BLaER1 (cell line): ENCODE results near the gene NXPH2.

Experiments
- H3K27ac ChIP-seq: shearing (Covaris generic); formaldehyde crosslinking; 2 replicates; pipeline ENCODE4 v1.8.1; 2022
- H3K27me3 ChIP-seq: shearing (Covaris generic); formaldehyde crosslinking; 2 replicates; pipeline ENCODE4 v1.8.1; 2022
- H3K36me3 ChIP-seq: shearing (Covaris generic); formaldehyde crosslinking; 2 replicates; pipeline ENCODE4 v1.8.1; 2022
- H3K4me1 ChIP-seq: shearing (Covaris generic); formaldehyde crosslinking; 2 replicates; pipeline ENCODE4 v1.8.1; 2022
- H3K4me2 ChIP-seq: shearing (Covaris generic); formaldehyde crosslinking; 2 replicates; pipeline ENCODE4 v1.8.1; 2022
- H3K4me3 ChIP-seq: shearing (Covaris generic); formaldehyde crosslinking; 2 replicates; pipeline ENCODE4 v1.8.1; 2022
- H3K9ac ChIP-seq: shearing (Covaris generic); formaldehyde crosslinking; 2 replicates; pipeline ENCODE4 v1.8.1; 2022
- H3K9me3 ChIP-seq: shearing (Covaris generic); formaldehyde crosslinking; 2 replicates; pipeline ENCODE4 v1.8.1; 2022
- H4K20me1 ChIP-seq: shearing (Covaris generic); formaldehyde crosslinking; 2 replicates; pipeline ENCODE4 v1.8.1; 2022
- Cebpa-rat ChIP-seq: shearing (Covaris generic); IDR thresholded peaks from 2 replicates; pipeline ENCODE4 v1.8.1; 2022

Gene NXPH2

DNA sequence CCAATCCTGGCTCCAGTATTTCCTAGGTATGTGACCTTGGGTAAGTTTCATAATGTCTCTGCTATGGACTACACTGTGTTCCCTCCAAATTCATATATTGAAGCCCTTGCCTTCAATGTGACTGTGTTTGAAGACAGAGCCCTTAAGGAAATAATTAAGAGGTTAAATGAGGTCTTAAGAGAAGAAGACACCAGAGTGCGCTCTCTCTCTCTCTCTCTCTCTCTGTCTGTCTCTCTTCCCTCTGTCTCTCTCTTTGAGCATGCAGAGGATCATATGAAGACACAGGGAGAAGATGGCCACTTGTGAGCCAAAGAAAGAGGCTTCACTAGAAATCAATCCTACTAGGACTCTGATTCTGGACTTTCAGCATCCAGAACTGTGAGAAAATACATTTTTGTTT is 52.2 kb downstream of the NXPH2 start:
- H4K20me1 ChIP-seq = no peaks in the 10 kb centered on the region
- H3K4me1 ChIP-seq = no peaks in the 10 kb centered on the region
- no peaks in the 10 kb centered on the region for H3K27me3 ChIP-seq
- no peak overlapping the region for H3K4me2 ChIP-seq
- H3K27ac ChIP-seq = no peak overlapping the region
- H3K4me3 ChIP-seq = no peak overlapping the region
- no peaks in the 10 kb centered on the region for H3K9me3 ChIP-seq
- no peak for TF ChIP-seq Cebpa-rat
- no peaks in the 10 kb centered on the region for H3K36me3 ChIP-seq
- no peak overlapping the region for H3K9ac ChIP-seq

DNA sequence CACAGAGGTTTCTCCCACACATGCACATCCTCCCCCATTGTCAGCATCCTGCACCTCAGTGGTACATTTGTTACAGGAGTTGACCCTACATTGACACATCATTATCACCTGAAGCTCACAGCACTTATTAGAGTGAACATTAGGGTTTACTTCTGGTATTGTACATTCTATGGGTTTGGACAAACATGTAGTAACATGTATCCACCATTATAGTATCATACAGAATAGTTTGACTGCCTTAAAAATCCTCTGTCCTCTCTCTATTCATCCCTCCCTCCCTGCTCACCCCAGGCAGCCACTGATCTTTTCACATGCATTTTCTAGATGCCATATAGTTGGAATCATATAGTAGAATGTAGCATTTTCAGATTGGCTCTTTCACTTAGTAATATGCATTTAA is 53.5 kb downstream of the NXPH2 start:
- Histone ChIP-seq H3K4me3 (no peak overlapping the region), H3K27me3 (no peaks in the 10 kb centered on the region), H3K9ac (no peak overlapping the region)

GRCh38 chr2:138724729-138725459 is 55.3 kb downstream of the NXPH2 start:
- no peaks in the 10 kb centered on the region for H3K4me1 ChIP-seq
- no peaks in the 10 kb centered on the region for H3K36me3 ChIP-seq
- H3K9ac ChIP-seq = no peak overlapping the region
- no peak for TF ChIP-seq Cebpa-rat
- no peak overlapping the region for H3K27ac ChIP-seq
- no peaks in the 10 kb centered on the region for H3K27me3 ChIP-seq
- H3K4me2 ChIP-seq = no peak overlapping the region
- H3K4me3 ChIP-seq = no peak overlapping the region
- H3K9me3 ChIP-seq = no peaks in the 10 kb centered on the region
- no peaks in the 10 kb centered on the region for H4K20me1 ChIP-seq

More for the DNA sequence above, 53.5 kb downstream of the NXPH2 start:
- Histone ChIP-seq H3K4me1 (no peaks in the 10 kb centered on the region), H3K9me3 (no peaks in the 10 kb centered on the region), H3K27ac (no peak overlapping the region), H3K36me3 (no peaks in the 10 kb centered on the region), H3K4me2 (no peak overlapping the region), H4K20me1 (no peaks in the 10 kb centered on the region)
- no peak for TF ChIP-seq Cebpa-rat

DNA sequence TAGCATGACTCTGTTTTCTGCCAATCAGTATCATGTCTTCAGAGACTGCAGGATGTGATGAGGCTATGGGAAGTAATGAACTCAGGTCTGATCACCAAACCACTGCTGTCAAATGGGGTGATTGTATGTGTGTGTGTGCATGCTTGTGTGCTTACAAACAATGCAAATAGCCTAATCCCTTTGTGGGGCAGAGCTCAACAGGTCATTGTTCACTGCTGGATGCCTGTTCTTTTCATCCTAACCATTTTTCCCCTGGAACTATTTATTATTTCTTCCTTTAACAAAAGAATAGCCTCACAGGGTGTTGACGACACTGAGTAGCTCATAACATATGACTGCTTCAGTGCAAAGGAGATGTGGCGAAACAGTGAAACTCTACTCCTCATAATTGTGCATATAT is 55.9 kb downstream of the NXPH2 start:
- no peak for TF ChIP-seq Cebpa-rat
- Histone ChIP-seq H3K9ac (no peak overlapping the region), H3K27me3 (no peaks in the 10 kb centered on the region), H3K36me3 (no peaks in the 10 kb centered on the region), H3K9me3 (no peaks in the 10 kb centered on the region), H4K20me1 (no peaks in the 10 kb centered on the region), H3K4me1 (no peaks in the 10 kb centered on the region), H3K4me3 (no peak overlapping the region), H3K27ac (no peak overlapping the region), H3K4me2 (no peak overlapping the region)

DNA sequence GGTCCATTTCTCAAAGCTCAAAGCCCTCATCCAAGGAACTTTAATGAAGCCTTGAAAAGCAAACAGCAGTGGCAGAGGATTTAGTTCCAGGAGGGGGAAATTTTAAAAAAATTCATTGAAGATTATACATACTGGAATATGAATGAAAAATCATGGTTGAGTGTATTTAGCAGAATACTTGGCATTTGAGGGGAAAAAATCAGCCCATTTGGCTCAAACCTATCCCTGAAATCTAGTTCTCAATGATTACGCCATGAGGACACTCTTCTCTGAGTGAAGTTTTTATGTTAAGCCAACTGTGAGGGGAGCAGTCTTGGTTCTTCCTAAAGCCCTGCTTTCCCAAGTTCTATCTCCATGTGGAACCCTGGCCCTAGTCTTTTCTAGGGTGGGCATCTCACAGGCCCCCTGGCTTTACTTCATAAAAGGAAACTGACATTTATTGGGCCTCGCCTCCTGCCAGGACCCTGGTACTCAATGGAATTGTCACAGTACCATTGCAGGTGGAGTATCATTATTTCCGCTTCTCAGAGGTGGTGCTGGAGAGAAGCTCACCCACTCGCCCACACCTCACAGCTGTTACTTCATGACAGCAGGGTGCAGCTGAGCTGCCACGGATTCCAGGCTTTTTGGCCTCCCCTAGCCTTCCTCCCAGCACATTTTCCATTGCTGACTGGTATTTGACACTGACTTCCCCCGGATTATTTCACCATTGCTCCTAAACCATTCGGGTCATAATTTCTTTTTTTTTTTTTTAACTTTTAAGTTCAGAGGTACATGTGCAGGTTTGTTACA is 56.8 kb downstream of the NXPH2 start:
- Histone ChIP-seq H3K4me1 (no peaks in the 10 kb centered on the region), H3K4me3 (no peak overlapping the region), H3K36me3 (no peaks in the 10 kb centered on the region), H3K4me2 (no peak overlapping the region), H3K9me3 (no peaks in the 10 kb centered on the region), H4K20me1 (no peaks in the 10 kb centered on the region), H3K27me3 (no peaks in the 10 kb centered on the region), H3K9ac (no peak overlapping the region), H3K27ac (no peak overlapping the region)
- TF ChIP-seq Cebpa-rat = no peak

DNA sequence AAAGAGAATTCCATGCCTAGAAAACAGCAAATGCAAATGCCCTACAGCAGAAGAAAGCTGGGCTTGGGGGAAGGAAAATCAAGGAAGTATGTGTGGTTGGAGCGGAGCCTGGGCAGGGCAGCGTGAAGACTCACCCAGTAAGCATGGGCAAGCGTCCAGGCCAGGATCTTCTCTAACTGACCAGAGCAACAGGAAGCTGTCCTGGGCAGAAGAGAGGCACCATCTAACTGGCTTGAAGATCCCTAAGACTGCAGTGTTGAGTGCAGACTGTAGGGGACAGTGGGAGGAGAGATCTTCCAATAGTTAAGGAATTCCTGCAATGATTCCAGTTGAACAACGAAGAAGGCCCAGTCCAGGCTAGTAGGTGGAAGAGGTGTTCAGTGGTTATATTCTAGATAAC is 57.9 kb downstream of the NXPH2 start:
- Histone ChIP-seq H4K20me1 (no peaks in the 10 kb centered on the region), H3K4me2 (no peak overlapping the region), H3K27me3 (no peaks in the 10 kb centered on the region), H3K9ac (no peak overlapping the region), H3K27ac (no peak overlapping the region), H3K4me1 (no peaks in the 10 kb centered on the region), H3K36me3 (no peaks in the 10 kb centered on the region), H3K9me3 (no peaks in the 10 kb centered on the region), H3K4me3 (no peak overlapping the region)
- TF ChIP-seq Cebpa-rat = no peak

- H3K4me2 ChIP-seq = no peak overlapping the region
- H3K36me3 ChIP-seq = no peaks in the 10 kb centered on the region
- H3K27me3 ChIP-seq = no peaks in the 10 kb centered on the region
- H3K4me3 ChIP-seq = no peak overlapping the region
- no peaks in the 10 kb centered on the region for H3K4me1 ChIP-seq
- no peak overlapping the region for H3K27ac ChIP-seq
- no peaks in the 10 kb centered on the region for H4K20me1 ChIP-seq
- no peak overlapping the region for H3K9ac ChIP-seq
- H3K9me3 ChIP-seq = no peaks in the 10 kb centered on the region
- TF ChIP-seq Cebpa-rat = no peak
Measured at GRCh38 chr2:138720035-138720838, 60.0 kb downstream of the NXPH2 start.

GRCh38 chr2:138718405-138718804 is 61.8 kb downstream of the NXPH2 start:
- Histone ChIP-seq H3K27ac (no peak overlapping the region), H3K27me3 (no peaks in the 10 kb centered on the region), H3K36me3 (no peaks in the 10 kb centered on the region), H4K20me1 (no peaks in the 10 kb centered on the region), H3K9ac (no peak overlapping the region), H3K9me3 (no peaks in the 10 kb centered on the region), H3K4me1 (no peaks in the 10 kb centered on the region), H3K4me3 (no peak overlapping the region), H3K4me2 (no peak overlapping the region)
- TF ChIP-seq Cebpa-rat = no peak

GRCh38 chr2:138716183-138716582 is 64.0 kb downstream of the NXPH2 start:
- no peak for TF ChIP-seq Cebpa-rat
- H3K27ac ChIP-seq = no peak overlapping the region
- no peaks in the 10 kb centered on the region for H3K36me3 ChIP-seq
- H4K20me1 ChIP-seq = no peaks in the 10 kb centered on the region
- H3K27me3 ChIP-seq = no peaks in the 10 kb centered on the region
- no peaks in the 10 kb centered on the region for H3K4me1 ChIP-seq
- H3K4me2 ChIP-seq = no peak overlapping the region
- no peak overlapping the region for H3K4me3 ChIP-seq
- no peak overlapping the region for H3K9ac ChIP-seq
- H3K9me3 ChIP-seq = no peaks in the 10 kb centered on the region

DNA sequence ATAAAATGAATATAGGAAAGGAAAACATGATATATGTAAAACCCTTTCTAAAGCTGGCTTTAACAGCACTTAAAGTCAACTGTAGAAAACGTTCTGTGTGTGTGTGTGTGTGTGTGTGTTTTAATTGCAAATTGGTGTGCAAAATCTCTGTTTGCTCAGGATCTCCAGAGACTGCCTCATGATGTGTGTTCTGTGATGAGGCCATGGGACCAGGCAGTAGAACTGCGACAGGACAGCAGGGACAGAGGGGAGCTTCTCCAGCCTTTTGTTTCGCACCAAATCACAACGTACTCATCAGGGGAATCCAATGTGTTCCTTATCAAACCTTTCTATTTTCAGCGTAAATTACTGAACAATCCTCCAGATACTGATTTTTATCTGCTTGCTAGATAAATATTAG is 66.7 kb downstream of the NXPH2 start:
- Histone ChIP-seq H3K9ac (no peak overlapping the region), H3K36me3 (no peaks in the 10 kb centered on the region), H3K9me3 (no peaks in the 10 kb centered on the region), H3K27ac (no peak overlapping the region), H3K4me2 (no peak overlapping the region), H3K4me1 (no peaks in the 10 kb centered on the region), H4K20me1 (no peaks in the 10 kb centered on the region), H3K27me3 (no peaks in the 10 kb centered on the region), H3K4me3 (no peak overlapping the region)
- no peak for TF ChIP-seq Cebpa-rat
